SK-N-SH treated with all-trans-retinoic acid at 6 μM for 48 hours (cell line): ENCODE measurements around the gene NSFL1C.
A peak's percentile ranks its signal among the peaks of the same experiment; 100 is the strongest.

Source experiments
- ATAC-seq: fragments of 200-7000 bp; cut with Tn5 transposase; 3 replicates; pipeline ENCODE4 v1.9.1; 2020; ENCODE audit warnings: mild to moderate bottlenecking, moderate library complexity
- ARNTL ChIP-seq: fragments of 450-650 bp; formaldehyde crosslinking; IDR thresholded peaks from 2 replicates; pipeline ENCODE4 v1.5.0; 2020; ENCODE audit warnings: low read depth, mild to moderate bottlenecking, moderate library complexity, borderline replicate concordance
- BACH2 ChIP-seq: fragments of 250-450 bp; sonication (Bioruptor Pico); IDR thresholded peaks from 2 replicates; pipeline ENCODE4 v1.9.0; 2021; ENCODE audit warnings: mild to moderate bottlenecking, borderline replicate concordance
- CSDC2 ChIP-seq: fragments of 250-450 bp; sonication (Bioruptor Pico); IDR thresholded peaks from 2 replicates; pipeline ENCODE4 v1.5.0; 2020; ENCODE audit warnings: mild to moderate bottlenecking, moderate library complexity
- ESRRG ChIP-seq: fragments of 250-450 bp; sonication (Bioruptor Pico); IDR thresholded peaks from 2 replicates; pipeline ENCODE4 v1.6.1; 2021; ENCODE audit warnings: mild to moderate bottlenecking
- GLIS3 ChIP-seq: fragments of 250-450 bp; sonication (Bioruptor Pico); IDR thresholded peaks from 2 replicates; pipeline ENCODE4 v1.5.0; 2020; ENCODE audit warnings: mild to moderate bottlenecking, moderate library complexity
- ISL1 ChIP-seq: fragments of 250-450 bp; sonication (Bioruptor Pico); IDR thresholded peaks from 2 replicates; pipeline ENCODE4 v2.1.2; 2022; ENCODE audit warnings: mild to moderate bottlenecking, moderate library complexity
- OSR1 ChIP-seq: fragments of 250-450 bp; sonication (Bioruptor Pico); IDR thresholded peaks from 2 replicates; pipeline ENCODE4 v1.8.0; 2022; ENCODE audit warnings: moderate library complexity, mild to moderate bottlenecking, inconsistent platforms
- RARB ChIP-seq: fragments of 250-450 bp; sonication (Bioruptor Pico); IDR thresholded peaks from 2 replicates; pipeline ENCODE4 v1.8.0; 2021; ENCODE audit warnings: mild to moderate bottlenecking, moderate library complexity
- SNAI2 ChIP-seq: fragments of 250-450 bp; sonication (Bioruptor Pico); IDR thresholded peaks from 2 replicates; pipeline ENCODE4 v1.5.0; 2020; ENCODE audit warnings: mild to moderate bottlenecking, moderate library complexity
- TCF4 ChIP-seq: fragments of 250-450 bp; sonication (Bioruptor Pico); IDR thresholded peaks from 2 replicates; pipeline ENCODE4 v1.8.0; 2021; ENCODE audit warnings: mild to moderate bottlenecking, moderate library complexity, borderline replicate concordance
- TOX ChIP-seq: fragments of 250-450 bp; sonication (Bioruptor Pico); IDR thresholded peaks from 2 replicates; pipeline ENCODE4 v1.8.0; 2021; ENCODE audit warnings: mild to moderate bottlenecking, moderate library complexity, borderline replicate concordance
- ZC3H10 ChIP-seq: fragments of 250-450 bp; sonication (Bioruptor Pico); IDR thresholded peaks from 2 replicates; pipeline ENCODE4 v1.5.1; 2021; ENCODE audit warnings: mild to moderate bottlenecking, moderate library complexity
- ZFP3 ChIP-seq: fragments of 250-450 bp; sonication (Bioruptor Pico); IDR thresholded peaks from 2 replicates; pipeline ENCODE4 v1.5.0; 2020; ENCODE audit warnings: mild to moderate bottlenecking, moderate library complexity
- ZFP30 ChIP-seq: fragments of 450-650 bp; formaldehyde crosslinking; IDR thresholded peaks from 2 replicates; pipeline ENCODE4 v1.5.0; 2022; ENCODE audit warnings: mild to moderate bottlenecking, moderate library complexity
- ZNF565 ChIP-seq: fragments of 450-650 bp; formaldehyde crosslinking; conservative IDR thresholded peaks from 2 replicates; pipeline ENCODE4 v1.5.0; 2020; ENCODE audit warnings: low read depth, mild to moderate bottlenecking, moderate library complexity
- ZNF70 ChIP-seq: fragments of 450-650 bp; formaldehyde crosslinking; IDR thresholded peaks from 2 replicates; pipeline ENCODE4 v1.5.0; 2020; ENCODE audit warnings: mild to moderate bottlenecking, moderate library complexity
- ZNF8 ChIP-seq: fragments of 450-650 bp; formaldehyde crosslinking; IDR thresholded peaks from 2 replicates; pipeline ENCODE4 v1.5.0; 2020; ENCODE audit warnings: mild to moderate bottlenecking, moderate library complexity
- TF ChIP-seq, protein P1 (sequence below): fragments of 250-450 bp; sonication (Bioruptor Pico); IDR thresholded peaks from 2 replicates; pipeline ENCODE4 v1.8.0; 2021; ENCODE audit warnings: low read depth, mild to moderate bottlenecking, moderate library complexity, borderline replicate concordance
- TF ChIP-seq, protein P2 (sequence below): fragments of 250-450 bp; sonication (Bioruptor Pico); IDR thresholded peaks from 2 replicates; pipeline ENCODE4 v1.5.0; 2020; ENCODE audit warnings: mild to moderate bottlenecking, moderate library complexity
- TF ChIP-seq, protein P3 (sequence below): fragments of 250-450 bp; sonication (Bioruptor Pico); IDR thresholded peaks from 2 replicates; pipeline ENCODE4 v1.8.0; 2020; ENCODE audit warnings: mild to moderate bottlenecking, moderate library complexity, borderline replicate concordance
- TF ChIP-seq, protein P4 (sequence below): fragments of 250-450 bp; sonication (Bioruptor Pico); IDR thresholded peaks from 2 replicates; pipeline ENCODE4 v1.5.1; 2021; ENCODE audit warnings: mild to moderate bottlenecking, moderate library complexity

Gene NSFL1C

DNA sequence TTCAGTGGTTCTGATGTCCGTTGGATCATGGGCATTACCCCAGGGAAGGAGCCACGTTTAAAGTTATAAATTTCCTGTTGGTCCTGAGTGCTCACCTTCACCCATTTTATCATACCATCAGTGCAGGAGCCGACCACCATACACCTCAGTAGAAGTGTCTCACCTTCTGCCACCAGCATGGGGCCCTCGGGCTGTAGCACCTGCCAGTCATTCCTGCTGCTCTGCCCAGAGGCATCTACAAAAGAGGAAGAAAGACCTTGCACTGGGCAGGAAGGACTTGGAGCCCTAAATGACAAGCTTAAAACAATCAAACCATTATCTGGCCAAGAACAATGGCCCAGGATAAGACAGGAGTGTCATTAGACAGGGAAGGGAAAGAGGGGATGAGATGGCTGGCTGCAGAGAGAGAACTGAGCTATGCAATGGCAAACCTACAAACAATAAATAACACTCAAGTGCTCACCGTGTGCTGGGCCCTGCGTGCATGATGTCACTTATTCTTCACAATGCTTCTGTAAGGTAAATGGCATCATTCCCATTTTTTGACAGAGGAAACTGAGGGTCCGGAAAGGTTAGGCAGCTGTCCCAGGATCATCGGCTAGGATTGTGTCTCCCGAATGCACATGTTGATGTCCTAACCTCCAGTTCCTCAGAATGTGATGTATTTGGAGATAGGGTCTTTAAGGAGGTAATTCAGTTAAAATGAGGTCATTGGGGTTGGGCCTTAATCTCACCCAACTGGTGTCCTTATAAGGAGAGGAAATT, 13.4 kb upstream of the NSFL1C start (continued):
- TF ChIP-seq ZFP30 (CRISPR knock-in tag) = no peak
- no peak for TF ChIP-seq ZC3H10
- no peak for TF ChIP-seq ZFP3
- TF ChIP-seq, protein P1, sequence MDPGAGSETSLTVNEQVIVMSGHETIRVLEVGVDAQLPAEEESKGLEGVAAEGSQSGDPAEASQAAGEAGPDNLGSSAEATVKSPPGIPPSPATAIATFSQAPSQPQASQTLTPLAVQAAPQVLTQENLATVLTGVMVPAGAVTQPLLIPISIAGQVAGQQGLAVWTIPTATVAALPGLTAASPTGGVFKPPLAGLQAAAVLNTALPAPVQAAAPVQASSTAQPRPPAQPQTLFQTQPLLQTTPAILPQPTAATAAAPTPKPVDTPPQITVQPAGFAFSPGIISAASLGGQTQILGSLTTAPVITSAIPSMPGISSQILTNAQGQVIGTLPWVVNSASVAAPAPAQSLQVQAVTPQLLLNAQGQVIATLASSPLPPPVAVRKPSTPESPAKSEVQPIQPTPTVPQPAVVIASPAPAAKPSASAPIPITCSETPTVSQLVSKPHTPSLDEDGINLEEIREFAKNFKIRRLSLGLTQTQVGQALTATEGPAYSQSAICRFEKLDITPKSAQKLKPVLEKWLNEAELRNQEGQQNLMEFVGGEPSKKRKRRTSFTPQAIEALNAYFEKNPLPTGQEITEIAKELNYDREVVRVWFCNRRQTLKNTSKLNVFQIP (CRISPR knock-in tag) = no peak
- TF ChIP-seq ARNTL (CRISPR knock-in tag) = no peak

DNA sequence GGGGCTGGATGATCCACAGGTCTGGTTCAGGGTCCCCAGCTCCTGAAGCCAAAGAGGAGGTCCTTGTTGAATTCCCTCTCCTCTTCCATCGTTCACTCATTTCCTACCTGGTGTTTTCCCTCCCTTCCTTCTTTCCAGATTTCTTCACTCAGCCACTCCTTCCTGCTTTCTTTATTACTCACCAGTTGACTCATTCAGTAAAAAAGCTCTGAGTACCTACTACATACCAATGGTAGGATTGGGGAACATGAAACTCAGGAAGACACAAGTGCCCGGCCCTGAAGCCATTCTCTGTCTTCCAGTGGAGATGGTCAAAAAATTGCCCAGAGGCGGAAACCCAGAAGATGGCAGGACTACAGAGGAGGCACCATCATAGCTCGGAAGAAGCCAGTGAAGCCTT, 11.9 kb upstream of the NSFL1C start:
- TF ChIP-seq ZNF8 (CRISPR knock-in tag) (no peak), BACH2 (CRISPR knock-in tag) (no peak), ZNF565 (CRISPR knock-in tag) (no peak), ESRRG (CRISPR knock-in tag) (no peak), TCF4 (CRISPR knock-in tag) (no peak), ARNTL (CRISPR knock-in tag) (no peak), ZFP3 (no peak), ZFP30 (CRISPR knock-in tag) (no peak), GLIS3 (no peak), OSR1 (CRISPR knock-in tag) (no peak), RARB (CRISPR knock-in tag) (no peak), TOX (CRISPR knock-in tag) (no peak), ISL1 (CRISPR knock-in tag) (no peak), SNAI2 (CRISPR knock-in tag) (no peak)
- TF ChIP-seq, protein P2, sequence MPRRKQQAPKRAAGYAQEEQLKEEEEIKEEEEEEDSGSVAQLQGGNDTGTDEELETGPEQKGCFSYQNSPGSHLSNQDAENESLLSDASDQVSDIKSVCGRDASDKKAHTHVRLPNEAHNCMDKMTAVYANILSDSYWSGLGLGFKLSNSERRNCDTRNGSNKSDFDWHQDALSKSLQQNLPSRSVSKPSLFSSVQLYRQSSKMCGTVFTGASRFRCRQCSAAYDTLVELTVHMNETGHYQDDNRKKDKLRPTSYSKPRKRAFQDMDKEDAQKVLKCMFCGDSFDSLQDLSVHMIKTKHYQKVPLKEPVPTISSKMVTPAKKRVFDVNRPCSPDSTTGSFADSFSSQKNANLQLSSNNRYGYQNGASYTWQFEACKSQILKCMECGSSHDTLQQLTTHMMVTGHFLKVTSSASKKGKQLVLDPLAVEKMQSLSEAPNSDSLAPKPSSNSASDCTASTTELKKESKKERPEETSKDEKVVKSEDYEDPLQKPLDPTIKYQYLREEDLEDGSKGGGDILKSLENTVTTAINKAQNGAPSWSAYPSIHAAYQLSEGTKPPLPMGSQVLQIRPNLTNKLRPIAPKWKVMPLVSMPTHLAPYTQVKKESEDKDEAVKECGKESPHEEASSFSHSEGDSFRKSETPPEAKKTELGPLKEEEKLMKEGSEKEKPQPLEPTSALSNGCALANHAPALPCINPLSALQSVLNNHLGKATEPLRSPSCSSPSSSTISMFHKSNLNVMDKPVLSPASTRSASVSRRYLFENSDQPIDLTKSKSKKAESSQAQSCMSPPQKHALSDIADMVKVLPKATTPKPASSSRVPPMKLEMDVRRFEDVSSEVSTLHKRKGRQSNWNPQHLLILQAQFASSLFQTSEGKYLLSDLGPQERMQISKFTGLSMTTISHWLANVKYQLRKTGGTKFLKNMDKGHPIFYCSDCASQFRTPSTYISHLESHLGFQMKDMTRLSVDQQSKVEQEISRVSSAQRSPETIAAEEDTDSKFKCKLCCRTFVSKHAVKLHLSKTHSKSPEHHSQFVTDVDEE (CRISPR knock-in tag) = no peak
- TF ChIP-seq, protein P1 (CRISPR knock-in tag) = no peak
- TF ChIP-seq, all 23 proteins: peak for 0
- ATAC-seq = peak; percentile 57; the same call in 2 of the 3 replicates

DNA sequence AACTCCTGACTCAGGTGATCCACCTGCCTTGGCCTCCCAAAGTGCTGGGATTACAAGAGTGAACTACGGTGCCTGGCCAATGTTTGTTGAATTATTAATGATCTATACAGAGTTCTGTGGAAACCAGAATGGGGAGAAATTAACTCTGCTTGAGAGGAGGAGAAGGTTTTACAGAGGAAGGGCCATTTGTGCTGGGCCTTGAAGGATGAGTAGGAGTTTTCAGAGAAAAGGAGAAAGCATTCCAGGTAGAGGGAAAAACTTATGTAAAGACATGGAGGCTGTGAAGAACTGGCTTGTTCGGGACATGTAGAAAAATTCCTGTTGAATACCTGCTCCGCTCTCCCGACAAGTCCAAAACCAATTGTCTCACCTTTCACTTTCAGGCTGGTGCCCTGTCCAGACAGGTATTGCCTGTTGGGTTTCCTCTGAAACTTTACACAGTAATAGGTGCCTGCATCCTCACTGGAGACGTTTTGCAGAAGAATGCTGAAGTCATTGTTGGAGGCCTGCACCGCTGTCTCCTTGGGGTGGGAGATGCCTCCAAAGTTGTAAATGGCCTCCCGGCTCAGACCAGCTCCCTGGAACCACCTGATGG, 11.3 kb upstream of the NSFL1C start:
- ATAC-seq = no peak
- TF ChIP-seq ZFP3 (peak; percentile 93), TOX (CRISPR knock-in tag) (no peak)
- TF ChIP-seq, all 23 proteins: peak for 1

DNA sequence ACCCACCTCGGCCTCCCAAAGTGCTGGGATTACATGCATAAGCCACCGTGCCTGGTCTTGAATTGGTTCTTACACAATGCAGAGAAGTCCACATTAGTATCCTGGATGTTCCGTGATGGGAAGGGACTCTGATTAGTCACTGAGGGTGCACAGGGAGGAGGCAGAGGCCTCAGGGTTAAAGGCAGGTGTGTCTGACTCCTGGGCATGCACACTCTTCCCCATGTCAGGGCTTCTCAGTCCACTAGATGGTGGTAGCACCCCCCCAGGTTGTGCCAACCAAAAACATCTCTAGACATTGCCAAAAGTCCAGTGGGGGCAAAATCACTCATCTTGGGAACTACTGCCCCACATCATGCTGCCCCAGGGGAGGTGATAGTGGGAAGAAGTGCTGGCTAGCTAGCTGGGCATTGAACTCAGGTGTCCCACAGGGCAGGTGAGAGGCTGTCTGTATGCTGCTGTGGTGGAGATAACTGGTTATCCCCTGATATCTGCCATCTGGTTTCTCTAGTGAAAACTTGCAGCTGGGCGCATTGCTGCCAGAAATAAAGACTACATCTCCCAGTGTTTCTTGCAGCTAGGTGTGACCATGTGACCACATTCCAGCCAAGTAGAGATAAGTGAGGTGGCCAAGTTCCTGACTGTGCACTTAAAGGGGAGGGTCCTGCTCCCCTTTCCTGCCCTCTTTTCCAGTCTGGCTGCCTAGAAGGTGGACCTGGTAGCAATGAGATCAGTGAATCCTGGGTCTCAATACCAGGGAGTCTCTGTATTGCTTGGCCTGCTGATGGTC, 8.4 kb upstream of the NSFL1C start:
- ATAC-seq = no peak
- TF ChIP-seq SNAI2 (CRISPR knock-in tag) (no peak), ZFP3 (no peak), ZNF70 (CRISPR knock-in tag) (no peak), OSR1 (CRISPR knock-in tag) (no peak), CSDC2 (no peak), ZNF565 (CRISPR knock-in tag) (no peak), ARNTL (CRISPR knock-in tag) (no peak), ZNF8 (CRISPR knock-in tag) (no peak)
- TF ChIP-seq, protein P3, sequence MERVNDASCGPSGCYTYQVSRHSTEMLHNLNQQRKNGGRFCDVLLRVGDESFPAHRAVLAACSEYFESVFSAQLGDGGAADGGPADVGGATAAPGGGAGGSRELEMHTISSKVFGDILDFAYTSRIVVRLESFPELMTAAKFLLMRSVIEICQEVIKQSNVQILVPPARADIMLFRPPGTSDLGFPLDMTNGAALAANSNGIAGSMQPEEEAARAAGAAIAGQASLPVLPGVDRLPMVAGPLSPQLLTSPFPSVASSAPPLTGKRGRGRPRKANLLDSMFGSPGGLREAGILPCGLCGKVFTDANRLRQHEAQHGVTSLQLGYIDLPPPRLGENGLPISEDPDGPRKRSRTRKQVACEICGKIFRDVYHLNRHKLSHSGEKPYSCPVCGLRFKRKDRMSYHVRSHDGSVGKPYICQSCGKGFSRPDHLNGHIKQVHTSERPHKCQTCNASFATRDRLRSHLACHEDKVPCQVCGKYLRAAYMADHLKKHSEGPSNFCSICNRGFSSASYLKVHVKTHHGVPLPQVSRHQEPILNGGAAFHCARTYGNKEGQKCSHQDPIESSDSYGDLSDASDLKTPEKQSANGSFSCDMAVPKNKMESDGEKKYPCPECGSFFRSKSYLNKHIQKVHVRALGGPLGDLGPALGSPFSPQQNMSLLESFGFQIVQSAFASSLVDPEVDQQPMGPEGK (CRISPR knock-in tag) = no peak
- TF ChIP-seq, protein P2 (CRISPR knock-in tag) = no peak
- TF ChIP-seq, protein P4, sequence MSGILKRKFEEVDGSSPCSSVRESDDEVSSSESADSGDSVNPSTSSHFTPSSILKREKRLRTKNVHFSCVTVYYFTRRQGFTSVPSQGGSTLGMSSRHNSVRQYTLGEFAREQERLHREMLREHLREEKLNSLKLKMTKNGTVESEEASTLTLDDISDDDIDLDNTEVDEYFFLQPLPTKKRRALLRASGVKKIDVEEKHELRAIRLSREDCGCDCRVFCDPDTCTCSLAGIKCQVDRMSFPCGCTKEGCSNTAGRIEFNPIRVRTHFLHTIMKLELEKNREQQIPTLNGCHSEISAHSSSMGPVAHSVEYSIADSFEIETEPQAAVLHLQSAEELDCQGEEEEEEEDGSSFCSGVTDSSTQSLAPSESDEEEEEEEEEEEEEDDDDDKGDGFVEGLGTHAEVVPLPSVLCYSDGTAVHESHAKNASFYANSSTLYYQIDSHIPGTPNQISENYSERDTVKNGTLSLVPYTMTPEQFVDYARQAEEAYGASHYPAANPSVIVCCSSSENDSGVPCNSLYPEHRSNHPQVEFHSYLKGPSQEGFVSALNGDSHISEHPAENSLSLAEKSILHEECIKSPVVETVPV (CRISPR knock-in tag) = no peak
